HG03354 (cell line): ENCODE results near the gene SEPTIN5.

Experiments used
- ATAC-seq: cut with Tn5 transposase; IDR thresholded peaks from one replicate; pipeline ENCODE4 v1.9.1; 2021; ENCODE audit warnings: mild to moderate bottlenecking; ENCODE audit not compliant: unreplicated experiment, poor library complexity, severe bottlenecking

SEPTIN5 gene

GRCh38 chr22:19730198-19730597 is 15.9 kb downstream of the SEPTIN5 start:
- no peak for ATAC-seq

- no peak for ATAC-seq
Measured at GRCh38 chr22:19730655-19731360, 16.5 kb downstream of the SEPTIN5 start.

GRCh38 chr22:19731361-19732135 is 17.2 kb downstream of the SEPTIN5 start:
- no peak for ATAC-seq

- ATAC-seq, result no peak
Measured at GRCh38 chr22:19732403-19733113, 18.3 kb downstream of the SEPTIN5 start.

- no peak for ATAC-seq
Measured at GRCh38 chr22:19733755-19734154, 19.5 kb downstream of the SEPTIN5 start.

- no peak for ATAC-seq
Measured at GRCh38 chr22:19734163-19734562, 19.9 kb downstream of the SEPTIN5 start.

- no peak for ATAC-seq
Measured at GRCh38 chr22:19734837-19735382, 20.6 kb downstream of the SEPTIN5 start.

- no peak for ATAC-seq
Measured at GRCh38 chr22:19735665-19736510, 21.6 kb downstream of the SEPTIN5 start.

- no peak for ATAC-seq
Measured at GRCh38 chr22:19737846-19738663, 23.8 kb downstream of the SEPTIN5 start.

GRCh38 chr22:19738664-19739447 is 24.6 kb downstream of the SEPTIN5 start:
- ATAC-seq, result no peak

GRCh38 chr22:19739448-19739895 is 25.2 kb downstream of the SEPTIN5 start:
- no peak for ATAC-seq

GRCh38 chr22:19739911-19740449 is 25.7 kb downstream of the SEPTIN5 start:
- ATAC-seq, result no peak

- no peak for ATAC-seq
Measured at GRCh38 chr22:19740586-19740985, 26.3 kb downstream of the SEPTIN5 start.

- no peak for ATAC-seq
Measured at GRCh38 chr22:19741053-19741452, 26.8 kb downstream of the SEPTIN5 start.

GRCh38 chr22:19742160-19743066 is 28.1 kb downstream of the SEPTIN5 start:
- ATAC-seq, result no peak

GRCh38 chr22:19743081-19743480 is 28.8 kb downstream of the SEPTIN5 start:
- no peak for ATAC-seq

GRCh38 chr22:19743651-19744050 is 29.3 kb downstream of the SEPTIN5 start:
- ATAC-seq, result no peak
